K562 (cell line): ENCODE results near the gene PCDH1. TPM values are rescaled to one million over a fixed set of nuclear protein-coding genes. Genes with fewer than 3 reads are reported as not detected.

Source experiments
- ARHGAP35 ChIP-seq: fragments of 450-650 bp; IDR thresholded peaks from 2 replicates; pipeline ENCODE4 v1.6.1; 2018; ENCODE audit not compliant: partially characterized antibody
- ARID2 ChIP-seq: fragments of 450-650 bp; IDR thresholded peaks from 2 replicates; pipeline ENCODE4 v1.6.1; 2017; ENCODE audit warnings: antibody characterized with exemption, mild to moderate bottlenecking
- C11orf30 ChIP-seq: fragments of 450-650 bp; IDR thresholded peaks from 2 replicates; pipeline ENCODE4 v1.6.1; 2016; ENCODE audit warnings: low read depth, mild to moderate bottlenecking
- EHMT2 ChIP-seq: fragments of 450-650 bp; IDR thresholded peaks from 2 replicates; pipeline ENCODE4 v1.6.1; 2018; ENCODE audit warnings: antibody characterized with exemption
- EP400 ChIP-seq: fragments of 450-650 bp; IDR thresholded peaks from 2 replicates; pipeline ENCODE4 v1.6.1; 2017; ENCODE audit warnings: antibody characterized with exemption, mild to moderate bottlenecking, moderate library complexity
- FOXO4 ChIP-seq: fragments of 450-650 bp; formaldehyde crosslinking; IDR thresholded peaks from 2 replicates; pipeline ENCODE4 v1.4.0; 2020; ENCODE audit warnings: mild to moderate bottlenecking, moderate library complexity
- GATA2 ChIP-seq: sonication (generic); formaldehyde crosslinking; IDR thresholded peaks from 2 replicates; pipeline ENCODE4 v1.4.0; 2020; ENCODE audit warnings: mild to moderate bottlenecking, missing genetic modification reagents
- GTF2F1 ChIP-seq: IDR thresholded peaks from 2 replicates; pipeline ENCODE4 v1.6.1; 2011; ENCODE audit warnings: low read depth, low read length, improper control_type of control experiment
- HMG20A ChIP-seq: fragments of 450-650 bp; formaldehyde crosslinking; conservative IDR thresholded peaks from 2 replicates; pipeline ENCODE4 v1.4.0; 2020; ENCODE audit warnings: mild to moderate bottlenecking, mixed read lengths
- KDM4B ChIP-seq, 2 experiments: fragments of 450-650 bp in 1 of 2; sonication (generic) in 1 of 2; IDR thresholded peaks; 2 replicates each; pipeline ENCODE4 v1.6.1; 2016 to 2017; ENCODE audit warnings: borderline replicate concordance in 2 of 2, antibody characterized with exemption in 1 of 2, low read depth in 1 of 2, mild to moderate bottlenecking in 1 of 2
- NCOA6 ChIP-seq: fragments of 450-650 bp; IDR thresholded peaks from 2 replicates; pipeline ENCODE4 v1.6.1; 2017; ENCODE audit warnings: mild to moderate bottlenecking
- NFATC3 ChIP-seq: fragments of 450-650 bp; IDR thresholded peaks from 2 replicates; pipeline ENCODE4 v1.6.1; 2017; ENCODE audit warnings: mild to moderate bottlenecking
- NFXL1 ChIP-seq: fragments of 450-650 bp; formaldehyde crosslinking; IDR thresholded peaks from 2 replicates; pipeline ENCODE4 v1.4.0; 2021; ENCODE audit warnings: mild to moderate bottlenecking
- SMARCA5 ChIP-seq: fragments of 450-650 bp; IDR thresholded peaks from 2 replicates; pipeline ENCODE4 v1.6.1; 2016
- SRF ChIP-seq, 2 experiments: fragments of 250-450, 450-650 bp in 1 of 2; sonication (Bioruptor Pico) in 1 of 2; sonication (generic) in 1 of 2; formaldehyde crosslinking; IDR thresholded peaks; 2 replicates each; pipeline versions ENCODE4 v1.5.0 to v1.5.1; 2020 to 2022; ENCODE audit warnings: mild to moderate bottlenecking in 1 of 2, missing genetic modification reagents in 1 of 2
- STAG1 ChIP-seq: sonication (generic); formaldehyde crosslinking; IDR thresholded peaks from 2 replicates; pipeline ENCODE4 v1.5.0; 2020; ENCODE audit warnings: missing genetic modification reagents, borderline replicate concordance
- TCF7 ChIP-seq: sonication (generic); IDR thresholded peaks from 2 replicates; pipeline ENCODE4 v1.6.1; 2016; ENCODE audit warnings: antibody characterized with exemption, borderline replicate concordance
- TEAD2 ChIP-seq: fragments of 450-650 bp; IDR thresholded peaks from 2 replicates; pipeline ENCODE4 v1.6.1; 2016; ENCODE audit warnings: missing genetic modification characterization, control low read depth, missing compliant biosample characterization
- WHSC1 ChIP-seq: IDR thresholded peaks from one replicate; pipeline ENCODE4 v1.6.1; 2012; ENCODE audit warnings: low read length, control low read depth, inconsistent platforms
- ZBTB34 ChIP-seq: fragments of 250-450 bp; sonication (Bioruptor Pico); IDR thresholded peaks from 2 replicates; pipeline ENCODE4 v1.8.0; 2021; ENCODE audit warnings: mild to moderate bottlenecking, moderate library complexity
- ZNF24 ChIP-seq: fragments of 450-650 bp; IDR thresholded peaks from 2 replicates; pipeline ENCODE4 v1.6.1; 2016
- ZNF431 ChIP-seq: sonication (generic); formaldehyde crosslinking; IDR thresholded peaks from 2 replicates; pipeline ENCODE4 v1.8.0; 2022; ENCODE audit warnings: mild to moderate bottlenecking, missing genetic modification reagents
- ZNF57 ChIP-seq: fragments of 450-650 bp; formaldehyde crosslinking; IDR thresholded peaks from 2 replicates; pipeline ENCODE4 v1.4.0; 2020; ENCODE audit warnings: mild to moderate bottlenecking, moderate library complexity
- ZNF695 ChIP-seq: fragments of 450-650 bp; formaldehyde crosslinking; IDR thresholded peaks from 2 replicates; pipeline ENCODE4 v1.4.0; 2020; ENCODE audit warnings: mild to moderate bottlenecking, moderate library complexity
- ZNF780A ChIP-seq: fragments of 250-450 bp; sonication (Bioruptor Pico); IDR thresholded peaks from 2 replicates; pipeline ENCODE4 v1.5.0; 2021; ENCODE audit warnings: mild to moderate bottlenecking
- ZZZ3 ChIP-seq: fragments of 450-650 bp; IDR thresholded peaks from 2 replicates; pipeline ENCODE4 v1.6.1; 2016; ENCODE audit warnings: antibody characterized with exemption, mild to moderate bottlenecking, moderate library complexity
- polyA plus RNA-seq, 8 experiments: library from polyadenylated mRNA; depleted of rRNA in 4 of 8; stranded (reverse) in 5 of 8; unstranded in 3 of 8; fragments of >200 nt; fragmentation: Nextera tagmentation in 2 of 8; fragmentation: Illumina TruSeq in 1 of 8; extraction: Ambion mirVana in 2 of 8; extraction: Trizol in 1 of 8; gene quantifications; 2 replicates each; pipeline versions ENCODE4 v1.2.1 to v1.2.3, GENCODE V29; 2011 to 2014; ENCODE audit warnings: inconsistent platforms in 1 of 8, missing spikeins in 1 of 8
- total RNA-seq, 7 experiments: library from RNA; depleted of rRNA in 6 of 7; stranded (reverse); fragments of >200 nt in 6 of 7; fragmentation: Illumina TruSeq in 2 of 7; extraction: Trizol in 2 of 7; gene quantifications; 2 replicates each; pipeline versions ENCODE4 v1.2.1 to v1.2.3, GENCODE V29; 2011 to 2021; ENCODE audit warnings: low replicate concordance in 1 of 7
- TF ChIP-seq, protein P1 (sequence below): sonication (generic); formaldehyde crosslinking; IDR thresholded peaks from 2 replicates; pipeline ENCODE4 v1.8.0; 2023; ENCODE audit warnings: mild to moderate bottlenecking, missing genetic modification reagents

PCDH1 gene
- total and polyA plus RNA-seq, 9 of the 15 experiments (the other 6 are each of a cell fraction or from before 2014, with no cell fraction given), result 0.11 to 3.6 (median 1.9) TPM; not detected in 1

- TF ChIP-seq EP400 (peak; percentile 41; the same call in 1 of the 2 replicates), NFATC3 (no peak), ZNF431 (CRISPR knock-in tag) (no peak), HMG20A (CRISPR knock-in tag) (no peak), ZZZ3 (no peak), KDM4B (IDR thresholded peaks at IDR 0.05; ENCODE audit: borderline replicate concordance in 2 of 2, low read depth in 1 of 2) (0 out of 4 replicates have a peak, but pooled peaks of 1 of the 2 experiments have one; percentile 37), SRF (CRISPR knock-in tag; IDR thresholded peaks at IDR 0.05) (no peak), WHSC1 (no peak), FOXO4 (CRISPR knock-in tag) (no peak), ZNF780A (CRISPR knock-in tag) (no peak), NCOA6 (no peak), ZNF24 (no peak), GATA2 (peak; percentile 56; the same call in 1 of the 2 replicates), ARID2 (no peak), TCF7 (no peak), EHMT2 (no peak), STAG1 (CRISPR knock-in tag) (no peak), NFXL1 (no peak), SMARCA5 (no peak), ZBTB34 (CRISPR knock-in tag) (no peak), ARHGAP35 (no peak), GTF2F1 (no peak), TEAD2 (tag) (no peak), ZNF57 (CRISPR knock-in tag) (no peak), C11orf30 (no peak), ZNF695 (CRISPR knock-in tag) (no peak)
- TF ChIP-seq, protein P1, sequence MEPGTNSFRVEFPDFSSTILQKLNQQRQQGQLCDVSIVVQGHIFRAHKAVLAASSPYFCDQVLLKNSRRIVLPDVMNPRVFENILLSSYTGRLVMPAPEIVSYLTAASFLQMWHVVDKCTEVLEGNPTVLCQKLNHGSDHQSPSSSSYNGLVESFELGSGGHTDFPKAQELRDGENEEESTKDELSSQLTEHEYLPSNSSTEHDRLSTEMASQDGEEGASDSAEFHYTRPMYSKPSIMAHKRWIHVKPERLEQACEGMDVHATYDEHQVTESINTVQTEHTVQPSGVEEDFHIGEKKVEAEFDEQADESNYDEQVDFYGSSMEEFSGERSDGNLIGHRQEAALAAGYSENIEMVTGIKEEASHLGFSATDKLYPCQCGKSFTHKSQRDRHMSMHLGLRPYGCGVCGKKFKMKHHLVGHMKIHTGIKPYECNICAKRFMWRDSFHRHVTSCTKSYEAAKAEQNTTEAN (CRISPR knock-in tag), result no peak
Observed at GRCh38 chr5:141875795-141876627, 2.2 kb downstream of the PCDH1 start (continued).
